Thyroid gland (tissue), 4 donors: ENCODE data around the gene LRCH3. TPM values are rescaled to one million over a fixed set of nuclear protein-coding genes. Genes with fewer than 3 reads are reported as not detected.
A peak's percentile ranks its signal among the peaks of the same experiment; 100 is the strongest.

Source experiments
- DNase-seq, 2 donors: peaks; one replicate each; pipeline ENCODE4 v3.0.0-alpha.2; 2019
- H3K27ac ChIP-seq, 3 donors: fragments of 200-600 bp; sonication (generic); 1 replicate in 2 of 3; 2 replicates in 1 of 3; pipeline ENCODE4 v1.5.1; 2016 to 2019; ENCODE audit warnings: mild to moderate bottlenecking in 1 of 3, moderate library complexity in 1 of 3
- H3K27me3 ChIP-seq: fragments of 200-600 bp; sonication (generic); one replicate; pipeline ENCODE4 v1.5.1; 2019
- H3K36me3 ChIP-seq, 2 donors: fragments of 200-600 bp; sonication (generic); one replicate each; pipeline ENCODE4 v1.5.1; 2016 to 2019
- H3K4me1 ChIP-seq, 2 donors: fragments of 200-600 bp; sonication (generic); one replicate each; pipeline ENCODE4 v1.5.1; 2017 to 2019
- H3K4me3 ChIP-seq, 3 donors: fragments of 200-600 bp; sonication (generic); replicated peaks in 1 of 3; 1 replicate in 2 of 3; 2 replicates in 1 of 3; pipeline ENCODE4 v1.5.1; 2016; ENCODE audit warnings: mild to moderate bottlenecking in 1 of 3
- H3K9me3 ChIP-seq: fragments of 200-600 bp; sonication (generic); one replicate; pipeline ENCODE4 v1.5.1; 2017
- POLR2A ChIP-seq, 2 donors: fragments of 450-650 bp; IDR thresholded peaks; one replicate each; pipeline ENCODE4 v1.6.1; 2017; ENCODE audit warnings: antibody characterized with exemption in 2 of 2, mild to moderate bottlenecking in 2 of 2, moderate library complexity in 1 of 2
- WGBS, 2 donors: methylation state at CpG; one replicate each; pipeline ENCODE4 v1.1.5; 2017; 5-methylcytosine and 5-hydroxymethylcytosine counted together
- intact Hi-C: fragments of 100-400 bp; cut with DNase I; formaldehyde crosslinking; loops from one replicate; pipeline ENCODE4 v1.15.1; 2023
- total RNA-seq, 4 donors: library from RNA; depleted of rRNA; stranded (reverse); fragments of >200 nt; gene quantifications; one replicate each; pipeline ENCODE4 v1.2.3, GENCODE V29; 2016
- TF ChIP-seq, protein P1 (sequence below), 6 experiments: fragments of 200-600 bp in 3 of 6; fragments of 450-650 bp in 3 of 6; sonication (generic) in 3 of 6; IDR thresholded peaks; one replicate each; pipeline ENCODE4 v1.5.1; 2016 to 2019; ENCODE audit warnings: antibody characterized with exemption in 6 of 6, mild to moderate bottlenecking in 2 of 6, inconsistent platforms in 1 of 6, moderate library complexity in 1 of 6

LRCH3 gene
- total RNA-seq, 4 donors from 2014 or later, result 36.7 to 68.3 (median 54.9) TPM

DNA sequence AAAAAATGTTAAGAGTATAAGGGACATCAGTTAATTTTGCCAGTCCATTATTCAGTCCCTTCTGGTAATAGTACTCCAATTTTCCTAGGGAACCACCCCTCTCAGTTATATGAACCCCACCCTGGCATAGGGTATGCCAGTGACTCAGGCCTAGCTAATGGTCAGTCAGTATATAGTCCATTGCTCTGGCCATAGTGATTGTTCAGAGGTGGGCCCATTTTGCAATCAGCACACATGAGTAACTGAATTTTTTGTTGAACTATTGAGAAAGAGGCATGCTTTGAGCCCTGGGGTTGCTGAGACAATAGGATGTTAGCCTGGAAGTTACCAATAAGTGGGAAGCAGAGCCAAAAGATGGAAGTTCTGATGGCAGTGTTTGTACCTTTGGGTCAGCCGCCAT, 4.1 kb downstream of the LRCH3 start:
- H3K27me3 ChIP-seq, result no peaks in the 10 kb centered on the region
- DNase-seq, result no peak
- H3K36me3 ChIP-seq, result no peaks in the 10 kb centered on the region
- WGBS, 2 donors, result 97 to 100% methylated on average over 1 of the region's 1 CpG
- H3K9me3 ChIP-seq, result no peaks in the 10 kb centered on the region
- no peak overlapping the region for H3K27ac ChIP-seq
- TF ChIP-seq POLR2A (IDR thresholded peaks at IDR 0.05), result no peak
- no peak overlapping the region for H3K4me3 ChIP-seq
- H3K4me1 ChIP-seq, result peaks cover 0 to 16% of the 10 kb centered on the region in 2 donors
- intact Hi-C loops, result no loop called here

DNA sequence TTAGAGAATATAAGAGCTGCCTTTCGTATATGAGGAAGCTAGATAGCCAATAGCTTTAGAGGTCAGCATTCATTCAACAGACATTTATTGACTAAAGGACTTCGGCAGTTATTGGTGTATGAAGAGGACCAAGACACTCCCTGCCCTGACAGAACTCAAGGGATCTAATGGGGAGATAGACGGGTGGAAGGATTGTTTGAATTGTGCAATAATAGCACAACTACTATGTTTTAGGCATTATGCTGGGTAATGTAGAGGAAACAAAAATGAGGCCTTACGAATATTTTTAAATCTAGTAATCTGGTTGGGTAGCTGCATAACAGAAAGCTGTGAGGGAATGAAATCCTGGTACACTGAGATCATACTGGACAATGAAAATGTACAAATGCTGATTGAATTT, 5.0 kb downstream of the LRCH3 start:
- DNase-seq, result no peak
- 68 to 70% methylated on average over 4 of the region's 4 CpGs for WGBS, 2 donors
- Histone ChIP-seq H3K27ac (no peak overlapping the region), H3K9me3 (no peaks in the 10 kb centered on the region), H3K4me3 (no peak overlapping the region), H3K36me3 (no peaks in the 10 kb centered on the region), H3K4me1 (peaks cover 0 to 18% of the 10 kb centered on the region in 2 donors), H3K27me3 (no peaks in the 10 kb centered on the region)
- intact Hi-C loops, result no loop called here
- TF ChIP-seq POLR2A (IDR thresholded peaks at IDR 0.05), result no peak

DNA sequence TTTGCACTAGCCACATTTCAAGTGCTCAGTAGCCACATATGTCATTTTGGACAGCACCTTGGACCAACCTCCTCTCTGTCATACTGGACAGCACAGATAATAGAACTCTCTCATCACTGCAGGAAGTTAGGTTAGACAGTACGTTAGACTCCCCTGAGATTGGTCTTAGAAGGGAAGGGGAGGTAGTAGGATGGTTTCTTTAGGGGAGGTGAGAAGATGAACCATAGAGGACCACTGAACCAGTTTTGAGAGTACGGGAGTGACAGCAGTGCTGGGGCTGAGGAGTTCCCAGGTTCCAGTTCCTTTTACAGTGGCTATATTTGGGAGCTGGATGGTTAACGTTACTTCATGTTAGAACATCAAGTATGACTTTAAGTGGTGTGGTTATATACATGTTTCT, 7.8 kb downstream of the LRCH3 start:
- no peaks in the 10 kb centered on the region for H3K9me3 ChIP-seq
- intact Hi-C loops, result no loop called here
- H3K4me3 ChIP-seq, result no peak overlapping the region
- H3K27ac ChIP-seq, result no peak overlapping the region
- no peak for DNase-seq
- no peaks in the 10 kb centered on the region for H3K27me3 ChIP-seq
- WGBS, 2 donors, result 77 to 80% methylated on average over 3 of the region's 3 CpGs
- no peak for TF ChIP-seq POLR2A (IDR thresholded peaks at IDR 0.05)
- TF ChIP-seq, protein P1, sequence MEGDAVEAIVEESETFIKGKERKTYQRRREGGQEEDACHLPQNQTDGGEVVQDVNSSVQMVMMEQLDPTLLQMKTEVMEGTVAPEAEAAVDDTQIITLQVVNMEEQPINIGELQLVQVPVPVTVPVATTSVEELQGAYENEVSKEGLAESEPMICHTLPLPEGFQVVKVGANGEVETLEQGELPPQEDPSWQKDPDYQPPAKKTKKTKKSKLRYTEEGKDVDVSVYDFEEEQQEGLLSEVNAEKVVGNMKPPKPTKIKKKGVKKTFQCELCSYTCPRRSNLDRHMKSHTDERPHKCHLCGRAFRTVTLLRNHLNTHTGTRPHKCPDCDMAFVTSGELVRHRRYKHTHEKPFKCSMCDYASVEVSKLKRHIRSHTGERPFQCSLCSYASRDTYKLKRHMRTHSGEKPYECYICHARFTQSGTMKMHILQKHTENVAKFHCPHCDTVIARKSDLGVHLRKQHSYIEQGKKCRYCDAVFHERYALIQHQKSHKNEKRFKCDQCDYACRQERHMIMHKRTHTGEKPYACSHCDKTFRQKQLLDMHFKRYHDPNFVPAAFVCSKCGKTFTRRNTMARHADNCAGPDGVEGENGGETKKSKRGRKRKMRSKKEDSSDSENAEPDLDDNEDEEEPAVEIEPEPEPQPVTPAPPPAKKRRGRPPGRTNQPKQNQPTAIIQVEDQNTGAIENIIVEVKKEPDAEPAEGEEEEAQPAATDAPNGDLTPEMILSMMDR (IDR thresholded peaks at IDR 0.05), result no peak
- H3K36me3 ChIP-seq, result no peaks in the 10 kb centered on the region
- peaks cover 0 to 8% of the 10 kb centered on the region in 2 donors for H3K4me1 ChIP-seq

DNA sequence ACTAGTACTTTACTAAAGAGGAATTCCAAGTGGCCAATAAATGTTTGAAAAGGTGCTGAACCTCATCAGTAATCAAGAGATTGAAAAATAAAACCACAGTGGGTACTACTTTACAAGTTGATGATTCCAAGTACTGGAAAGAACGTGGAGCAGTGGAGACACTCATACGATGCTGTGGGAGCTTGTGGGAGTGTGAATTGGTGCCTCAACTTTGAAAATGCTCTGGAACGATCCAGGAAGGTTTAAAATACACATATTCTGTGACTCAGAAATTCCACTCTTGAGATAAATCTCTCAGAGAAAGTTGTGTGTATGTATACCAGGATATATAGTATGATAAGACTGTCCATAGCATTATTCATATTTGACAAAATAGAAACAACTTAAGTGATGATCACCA, 9.3 kb downstream of the LRCH3 start:
- Histone ChIP-seq H3K27me3 (no peaks in the 10 kb centered on the region), H3K4me3 (no peak overlapping the region), H3K27ac (no peak overlapping the region), H3K4me1 (peaks cover 0 to 5% of the 10 kb centered on the region in 2 donors), H3K36me3 (no peaks in the 10 kb centered on the region), H3K9me3 (no peaks in the 10 kb centered on the region)
- TF ChIP-seq, protein P1 (IDR thresholded peaks at IDR 0.05), result no peak
- DNase-seq, result no peak
- WGBS, 2 donors, result 53 to 62% methylated on average over 3 of the region's 3 CpGs
- intact Hi-C loops, result no loop called here

DNA sequence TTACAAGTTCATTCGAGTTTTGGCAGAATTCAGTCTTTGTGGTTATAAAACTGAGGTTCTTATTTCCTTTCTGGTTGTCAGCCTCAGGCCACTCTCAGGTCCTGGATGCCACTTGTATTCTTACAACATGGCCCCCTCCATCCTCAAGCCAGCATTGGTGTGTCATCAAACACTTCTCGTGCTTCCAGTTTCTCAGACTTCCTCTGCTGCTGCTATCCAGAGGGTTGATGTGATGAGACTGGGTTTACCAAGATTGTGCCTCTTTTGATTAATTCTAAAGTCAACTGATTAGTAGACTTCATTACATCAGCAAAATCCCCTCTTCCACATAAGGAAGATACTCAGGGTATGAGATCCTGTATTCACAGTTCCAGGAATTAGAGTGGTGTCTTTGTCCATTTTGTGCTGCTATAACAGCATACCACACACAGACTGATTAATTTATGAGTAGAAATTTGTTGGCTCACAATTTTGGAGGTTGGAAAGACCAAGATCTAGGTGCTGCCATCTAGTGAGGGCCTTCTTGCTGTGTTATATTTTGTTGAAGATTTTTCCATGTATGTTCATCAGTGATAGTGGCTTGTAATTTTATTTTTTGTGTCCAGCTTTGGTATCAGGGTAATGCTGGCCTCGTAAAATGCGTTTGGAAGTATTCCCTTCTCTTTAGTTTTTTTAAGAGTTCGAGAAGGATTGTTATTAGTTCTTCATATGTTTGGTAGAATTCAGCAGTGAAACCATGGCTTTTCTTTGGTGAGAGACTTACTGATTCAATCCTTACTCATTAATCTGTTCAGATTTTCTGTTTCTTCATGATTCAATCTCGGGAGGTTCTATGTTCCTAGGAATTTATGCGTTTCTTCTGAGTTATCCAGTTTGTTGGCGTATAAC, 11.1 kb downstream of the LRCH3 start:
- WGBS, 2 donors, result 67 to 75% methylated on average over 8 of the region's 8 CpGs
- Histone ChIP-seq H3K27ac (no peak overlapping the region), H3K4me3 (no peak overlapping the region), H3K9me3 (no peaks in the 10 kb centered on the region), H3K36me3 (no peaks in the 10 kb centered on the region), H3K4me1 (peaks cover 0 to 5% of the 10 kb centered on the region in 2 donors), H3K27me3 (no peaks in the 10 kb centered on the region)
- DNase-seq, result no peak
- no peak for TF ChIP-seq POLR2A (IDR thresholded peaks at IDR 0.05)
- TF ChIP-seq, protein P1 (IDR thresholded peaks at IDR 0.05), result peak in 1 of 6 experiments; percentile 29
- intact Hi-C loops, result no loop called here

DNA sequence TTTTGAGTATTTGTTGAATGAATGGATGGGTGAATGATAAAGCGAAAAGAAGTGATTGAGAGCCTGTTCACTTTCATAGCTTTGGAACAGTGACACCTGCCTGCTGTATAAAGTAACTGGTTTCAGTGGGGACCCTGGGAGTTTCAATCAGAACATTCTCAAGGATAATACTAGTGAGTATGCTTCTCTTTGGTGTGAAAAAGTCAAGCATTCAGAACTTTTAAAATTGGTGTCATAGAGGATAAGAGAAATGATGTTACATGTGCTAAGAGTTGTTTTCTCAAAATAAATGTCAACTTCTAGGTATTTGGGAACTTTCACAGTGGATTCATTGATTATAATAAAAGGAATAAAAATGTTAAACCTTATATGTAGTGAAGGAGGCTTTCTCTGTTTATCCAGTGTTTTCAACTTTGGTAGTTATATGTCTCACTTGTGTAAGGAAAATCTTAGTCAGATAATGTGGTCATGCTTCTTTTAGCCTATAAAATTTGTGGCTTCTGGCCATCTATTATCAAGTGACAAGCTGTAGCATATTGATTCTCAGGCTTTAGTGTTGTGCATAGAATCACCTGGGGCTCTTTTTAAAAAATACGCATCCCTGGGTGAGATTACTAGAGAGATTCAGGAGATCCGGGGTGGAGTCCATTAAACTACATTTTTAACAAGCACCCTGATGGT, 11.9 kb downstream of the LRCH3 start:
- Histone ChIP-seq H3K36me3 (no peaks in the 10 kb centered on the region), H3K27ac (no peak overlapping the region), H3K9me3 (no peaks in the 10 kb centered on the region), H3K4me1 (peaks cover 0 to 5% of the 10 kb centered on the region in 2 donors), H3K27me3 (no peaks in the 10 kb centered on the region), H3K4me3 (no peak overlapping the region)
- 93 to 99% methylated on average over 3 of the region's 3 CpGs for WGBS, 2 donors
- TF ChIP-seq, protein P1 (IDR thresholded peaks at IDR 0.05), result no peak
- intact Hi-C loops, result no loop called here
- DNase-seq, result no peak
